ELF-1 (cell line): ENCODE results near the gene ELL2.
A peak's percentile ranks its signal among the peaks of the same experiment; 100 is the strongest.

ENCODE experiments used
- DNase-seq: peaks from one replicate; pipeline ENCODE4 v3.0.0-alpha.2; 2016; ENCODE audit warnings: low read depth, low spot score

ELL2 gene

GRCh38 chr5:95961617-95962474 lies at the start of gene ELL2:
ELL2 (minus strand) TSS chr5:95961851; CDS start chr5:95961721, 130 bp downstream.
- peak; percentile 99 for DNase-seq

- no peak for DNase-seq
Observed at GRCh38 chr5:96008987-96009647, 47.5 kb upstream of the ELL2 start.

GRCh38 chr5:96008487-96008886 lies 46.8 kb upstream of the ELL2 start:
- DNase-seq, result no peak

- no peak for DNase-seq
Observed at GRCh38 chr5:96007051-96007450, 45.4 kb upstream of the ELL2 start.

- no peak for DNase-seq
Observed at GRCh38 chr5:96006291-96006690, 44.6 kb upstream of the ELL2 start.

- no peak for DNase-seq
Observed at GRCh38 chr5:96004754-96005153, 43.1 kb upstream of the ELL2 start.

- no peak for DNase-seq
Observed at GRCh38 chr5:96004087-96004486, 42.4 kb upstream of the ELL2 start.

- DNase-seq, result no peak
Observed at GRCh38 chr5:96001262-96001661, 39.6 kb upstream of the ELL2 start.

GRCh38 chr5:96000308-96000707 lies 38.7 kb upstream of the ELL2 start:
- no peak for DNase-seq

GRCh38 chr5:95996904-95997723 lies 35.5 kb upstream of the ELL2 start:
- DNase-seq, result no peak

- no peak for DNase-seq
Observed at GRCh38 chr5:95995962-95996489, 34.4 kb upstream of the ELL2 start.

GRCh38 chr5:95993776-95994175 lies 32.1 kb upstream of the ELL2 start:
- no peak for DNase-seq

- DNase-seq, result no peak
Observed at GRCh38 chr5:95993266-95993665, 31.6 kb upstream of the ELL2 start.

GRCh38 chr5:95989283-95990048 lies 27.8 kb upstream of the ELL2 start:
- DNase-seq, result no peak

GRCh38 chr5:95988877-95989276 lies 27.2 kb upstream of the ELL2 start:
- no peak for DNase-seq

GRCh38 chr5:95988094-95988493 lies 26.4 kb upstream of the ELL2 start:
- DNase-seq, result no peak

- DNase-seq, result no peak
Observed at GRCh38 chr5:95986937-95987520, 25.4 kb upstream of the ELL2 start.

- DNase-seq, result no peak
Observed at GRCh38 chr5:95986001-95986400, 24.4 kb upstream of the ELL2 start.

- DNase-seq, result no peak
Observed at GRCh38 chr5:95985249-95985648, 23.6 kb upstream of the ELL2 start.

GRCh38 chr5:95984287-95984938 lies 22.8 kb upstream of the ELL2 start:
- DNase-seq, result no peak
